A549 (cell line): ENCODE results near the gene PSAPL1.

ENCODE experiments used
- CEBPB ChIP-seq, 2 experiments: fragments of >200 bp in 1 of 2; sonication (Bioruptor Twin) in 1 of 2; formaldehyde crosslinking in 1 of 2; IDR thresholded peaks; 2 replicates each; pipeline ENCODE4 v1.6.1; 2012 to 2016
- JUNB ChIP-seq: fragments of >200 bp; sonication (Bioruptor Twin); formaldehyde crosslinking; IDR thresholded peaks from 2 replicates; pipeline ENCODE4 v1.6.1; 2016
- POLR2A ChIP-seq: IDR thresholded peaks from 2 replicates; pipeline ENCODE4 v1.6.1; 2012; ENCODE audit warnings: mild to moderate bottlenecking, low read length
- SREBF2 ChIP-seq: fragments of 450-650 bp; IDR thresholded peaks from 2 replicates; pipeline ENCODE4 v1.6.1; 2014; ENCODE audit warnings: mild to moderate bottlenecking, moderate library complexity

- TF ChIP-seq CEBPB (IDR thresholded peaks at IDR 0.05) (no peak), SREBF2 (no peak), POLR2A (no peak), JUNB (no peak)
These were observed 31.7 kb downstream of the PSAPL1 start for GRCh38 chr4:7403001-7403400.
